Measurements from ENCODE around the gene PLA2G7.

GRCh38 chr6:46688117-46688965, 46.8 kb downstream of the PLA2G7 start:
- TF ChIP-seq MYC (IDR thresholded peaks at IDR 0.05; ENCODE audit: low read depth, low read length), result no peak
- TF ChIP-seq EZH2 (IDR thresholded peaks at IDR 0.05; ENCODE audit: borderline replicate concordance, low read depth, low read length, severe bottlenecking), result no peak

Measured in endothelial cell of umbilical vein (primary cell).